HepG2 (cell line): ENCODE data around the gene RBP4. TPM values are rescaled to one million over a fixed set of nuclear protein-coding genes. Genes with fewer than 3 reads are reported as not detected.

Experiments used
- ATAC-seq: fragments of 200-7000 bp; cut with Tn5 transposase; 3 replicates; pipeline ENCODE4 v1.9.1; 2020; ENCODE audit warnings: mild to moderate bottlenecking, moderate library complexity
- BruUV-seq: library from RNA; stranded (reverse); fragments of 400-500 nt; replicated peaks from 2 replicates; lab custom pipeline; 2021; lab: Mats Ljungman, UMichigan
- CTCF ChIA-PET: fragments of 300-600 bp; formaldehyde crosslinking; extraction: SDS; loops from one replicate; lab custom pipeline; 2021; ENCODE audit warnings: low total read pairs, inconsistent platforms, low intra/inter-chr PET ratio; lab: Yijun Ruan, JAX
- POLR2A ChIA-PET: fragments of 350-600 bp; sonication (Branson Sonifier 250); formaldehyde crosslinking; loops from one replicate; lab custom pipeline; 2020; ENCODE audit warnings: antibody characterized with exemption, inconsistent platforms; lab: Yijun Ruan, JAX
- DNase-seq: peaks from one replicate; pipeline ENCODE4 v3.0.0-alpha.2; 2015; ENCODE audit warnings: low spot score
- FAIRE-seq: peaks from 3 replicates; lab custom pipeline; 2011; peaks lifted over from hg19 to GRCh38; lab: Jason Lieb, UNC
- H2AFZ ChIP-seq: one replicate; pipeline ENCODE4 v1.6.1; 2011; ENCODE audit warnings: low read length, inconsistent platforms
- H3K27ac ChIP-seq: fragments of 300-600 bp; 3 replicates; pipeline ENCODE4 v1.8.0; 2011; ENCODE audit warnings: mixed run types, mild to moderate bottlenecking, mixed read lengths, low read length, inconsistent platforms; ENCODE audit not compliant: insufficient read depth; ENCODE audit errors: extremely low read length
- H3K27me3 ChIP-seq, 2 experiments: fragments of 200-600 bp in 1 of 2; 2 replicates in 1 of 2; 3 replicates in 1 of 2; pipeline versions ENCODE4 v1.6.0 to v1.8.0; 2011; ENCODE audit warnings: low read length in 2 of 2, mild to moderate bottlenecking in 2 of 2, moderate library complexity in 2 of 2, inconsistent platforms in 1 of 2; ENCODE audit not compliant: insufficient read depth in 2 of 2, control insufficient read depth in 1 of 2
- H3K36me3 ChIP-seq, 2 experiments: fragments of 200-600 bp in 1 of 2; replicated peaks in 1 of 2; 2 replicates in 1 of 2; 3 replicates in 1 of 2; pipeline versions ENCODE4 v1.5.1 to v1.8.0; 2011; ENCODE audit warnings: low read length in 2 of 2, inconsistent platforms in 1 of 2; ENCODE audit not compliant: insufficient read depth in 2 of 2, control insufficient read depth in 1 of 2
- H3K4me1 ChIP-seq: 2 replicates; pipeline ENCODE4 v1.5.1; 2012; ENCODE audit warnings: low read length, inconsistent platforms; ENCODE audit not compliant: insufficient read depth
- H3K4me2 ChIP-seq: 2 replicates; pipeline ENCODE4 v1.6.0; 2011; ENCODE audit warnings: low read depth, low read length, inconsistent platforms
- H3K4me3 ChIP-seq, 3 experiments: fragments of 200-600 bp in 1 of 3; sonication (generic), shearing (Covaris generic) in 1 of 3; replicated peaks in 1 of 3; 2 replicates each; pipeline ENCODE4 v1.5.1; 2011 to 2016; ENCODE audit warnings: low read length in 3 of 3, inconsistent platforms in 2 of 3, low read depth in 2 of 3, mild to moderate bottlenecking in 2 of 3, control low read depth in 1 of 3, mixed read lengths in 1 of 3; ENCODE audit not compliant: insufficient read depth in 1 of 3
- H3K79me2 ChIP-seq: one replicate; pipeline ENCODE4 v1.6.1; 2011; ENCODE audit warnings: low read length, inconsistent platforms; ENCODE audit not compliant: insufficient read depth
- H3K9ac ChIP-seq: 2 replicates; pipeline ENCODE4 v1.6.0; 2011; ENCODE audit warnings: mild to moderate bottlenecking, low read depth, low read length, inconsistent platforms; ENCODE audit not compliant: insufficient read depth
- H3K9me3 ChIP-seq: 2 replicates; pipeline ENCODE4 v1.5.1; 2012; ENCODE audit warnings: mild to moderate bottlenecking, low read length
- H4K20me1 ChIP-seq: 2 replicates; pipeline ENCODE4 v1.6.0; 2011; ENCODE audit warnings: inconsistent platforms, mild to moderate bottlenecking, low read length, moderate library complexity; ENCODE audit not compliant: insufficient read depth
- BORCS8-MEF2B ChIP-seq: sonication (generic); formaldehyde crosslinking; IDR thresholded peaks from 2 replicates; pipeline ENCODE4 v1.8.0; 2022; ENCODE audit warnings: mild to moderate bottlenecking, missing genetic modification reagents
- EEA1 ChIP-seq: sonication (generic); formaldehyde crosslinking; IDR thresholded peaks from 2 replicates; pipeline ENCODE4 v1.5.1; 2020; ENCODE audit warnings: mild to moderate bottlenecking, missing genetic modification reagents, borderline replicate concordance
- ELK4 ChIP-seq: sonication (generic); formaldehyde crosslinking; IDR thresholded peaks from 2 replicates; pipeline ENCODE4 v1.9.0; 2021; ENCODE audit warnings: missing genetic modification reagents, borderline replicate concordance
- HMGXB4 ChIP-seq, 2 experiments: sonication (generic) in 1 of 2; formaldehyde crosslinking in 1 of 2; IDR thresholded peaks; 2 replicates each; pipeline versions ENCODE4 v1.4.0 to v1.6.1; 2018 to 2020; ENCODE audit warnings: missing genetic modification reagents in 2 of 2, borderline replicate concordance in 1 of 2, low read depth in 1 of 2, mild to moderate bottlenecking in 1 of 2, missing biosample characterization in 1 of 2
- MED1 ChIP-seq: sonication (generic); formaldehyde crosslinking; IDR thresholded peaks from 2 replicates; pipeline ENCODE4 v1.4.0; 2020; ENCODE audit warnings: missing genetic modification reagents
- NCOA5 ChIP-seq: sonication (generic); formaldehyde crosslinking; IDR thresholded peaks from 2 replicates; pipeline ENCODE4 v1.4.0; 2020; ENCODE audit warnings: missing genetic modification reagents
- PAF1 ChIP-seq: IDR thresholded peaks from 2 replicates; pipeline ENCODE4 v1.6.1; 2016; ENCODE audit warnings: missing genetic modification reagents, missing compliant biosample characterization
- REL ChIP-seq: sonication (generic); formaldehyde crosslinking; conservative IDR thresholded peaks from 2 replicates; pipeline ENCODE4 v1.8.0; 2022; ENCODE audit warnings: mild to moderate bottlenecking, missing genetic modification reagents, moderate library complexity
- SOX6 ChIP-seq, 2 experiments: fragments of 450-650 bp in 1 of 2; sonication (generic) in 1 of 2; formaldehyde crosslinking in 1 of 2; IDR thresholded peaks; 2 replicates each; pipeline versions ENCODE4 v1.4.0 to v1.6.1; 2017 to 2020; ENCODE audit warnings: antibody characterized with exemption in 1 of 2, mild to moderate bottlenecking in 1 of 2, missing genetic modification reagents in 1 of 2
- SP1 ChIP-seq, 2 experiments: fragments of 450-650 bp in 1 of 2; sonication (generic) in 1 of 2; formaldehyde crosslinking in 1 of 2; IDR thresholded peaks; 2 replicates each; pipeline versions ENCODE4 v1.4.0 to v1.6.1; 2016 to 2020; ENCODE audit warnings: missing genetic modification reagents in 1 of 2
- SPEN ChIP-seq: sonication (generic); formaldehyde crosslinking; IDR thresholded peaks from 2 replicates; pipeline ENCODE4 v1.5.1; 2020; ENCODE audit warnings: low read depth, mild to moderate bottlenecking, missing genetic modification reagents
- TFAP4 ChIP-seq: sonication (generic); IDR thresholded peaks from 2 replicates; pipeline ENCODE4 v1.6.1; 2016; ENCODE audit warnings: low read depth, borderline replicate concordance
- THAP7 ChIP-seq: sonication (generic); formaldehyde crosslinking; IDR thresholded peaks from 2 replicates; pipeline ENCODE4 v1.8.1; 2023; ENCODE audit warnings: mild to moderate bottlenecking, missing genetic modification reagents
- ZBTB25 ChIP-seq: IDR thresholded peaks from 2 replicates; pipeline ENCODE4 v1.6.1; 2018; ENCODE audit warnings: missing genetic modification reagents
- ZC3H13 ChIP-seq: sonication (generic); formaldehyde crosslinking; IDR thresholded peaks from 2 replicates; pipeline ENCODE4 v1.8.1; 2023; ENCODE audit warnings: mild to moderate bottlenecking, missing genetic modification reagents, moderate library complexity
- ZNF773 ChIP-seq: sonication (generic); formaldehyde crosslinking; IDR thresholded peaks from 2 replicates; pipeline ENCODE4 v1.4.0; 2020; ENCODE audit warnings: missing genetic modification reagents, borderline replicate concordance
- WGBS: methylation state at CpG from one replicate; pipeline ENCODE4 v1.1.6; 2017; ENCODE audit warnings: low lambda C conversion rate; 5-methylcytosine and 5-hydroxymethylcytosine counted together
- in situ Hi-C: cut with HindIII; loops from 2 replicates; pipeline ENCODE4 v1.10.0; 2017; ENCODE audit warnings: low pct_unique_long_range_greater_than_20kb; ENCODE audit not compliant: extremely low pct_ligation_motif_present
- intact Hi-C: fragments of 100-400 bp; cut with micrococcal nuclease; formaldehyde crosslinking; loops from one replicate; pipeline ENCODE4 v1.10.0; 2022; ENCODE audit not compliant: unreplicated experiment
- polyA plus RNA-seq, 8 experiments: library from polyadenylated mRNA; depleted of rRNA in 3 of 8; stranded (reverse) in 7 of 8; unstranded in 1 of 8; fragments of >200 nt; fragmentation: Illumina TruSeq in 4 of 8; extraction: Trizol in 4 of 8; gene quantifications; 2 replicates each; pipeline versions ENCODE4 v1.2.1 to v1.2.3, GENCODE V29; 2011 to 2016; ENCODE audit warnings: low read depth in 4 of 8, missing spikeins in 1 of 8, mixed read lengths in 1 of 8; ENCODE audit not compliant: insufficient read depth in 1 of 8
- total RNA-seq, 5 experiments: library from RNA; depleted of rRNA; stranded (reverse); fragments of >200 nt; fragmentation: Illumina TruSeq; extraction: Trizol; gene quantifications; 2 replicates each; pipeline ENCODE4 v1.2.3, GENCODE V29; 2016; ENCODE audit warnings: low read depth in 1 of 5

Gene RBP4
- total and polyA plus RNA-seq, 2 of the 13 experiments (the other 11 are each of a cell fraction or from before 2014, with no cell fraction given), result 642 to 931 TPM

GRCh38 chr10:93591065-93591808, 9.8 kb downstream of the RBP4 start (continued):
- TF ChIP-seq SOX6 (IDR thresholded peaks at IDR 0.05), result no peak
- TF ChIP-seq SOX6 (CRISPR knock-in tag; IDR thresholded peaks at IDR 0.05), result 0 out of 2 replicates have a peak, but pooled peaks have one; percentile 15
- peak; percentile 83; the same call in 1 of the 2 replicates for TF ChIP-seq PAF1
- TF ChIP-seq HMGXB4 (CRISPR knock-in tag; IDR thresholded peaks at IDR 0.05; ENCODE audit: borderline replicate concordance in 1 of 2, low read depth in 1 of 2), result no peak
- TF ChIP-seq REL (CRISPR knock-in tag), result no peak
- TF ChIP-seq ZC3H13 (CRISPR knock-in tag), result peak; percentile 25; the same call in 1 of the 2 replicates
- TF ChIP-seq SPEN, result no peak
- TF ChIP-seq ZBTB25, result no peak

GRCh38 chr10:93590638-93591037, 10.4 kb downstream of the RBP4 start:
- H2AFZ ChIP-seq, result no peak overlapping the region
- peaks cover 54% of the 10 kb centered on the region for H4K20me1 ChIP-seq
- 95% methylated on average over 7 of the region's 7 CpGs for WGBS
- ChIA-PET CTCF (no interaction called here), POLR2A (interaction anchor here (0.9 to 2.6 kb wide), 8 partner anchors 9 to 112 kb away, joined by 3 to 16 read pairs (median 4); partner anchors contain the start of gene FRA10AC1)
- peaks cover 28% of the 10 kb centered on the region for H3K4me1 ChIP-seq
- no peak overlapping the region for H3K9ac ChIP-seq
- no peak for FAIRE-seq
- H3K79me2 ChIP-seq, result no peaks in the 10 kb centered on the region
- no peak overlapping the region for H3K4me3 ChIP-seq
- ATAC-seq, result peak; percentile 16
- H3K4me2 ChIP-seq, result no peak overlapping the region
- BruUV-seq, result no TSS peak
- H3K27me3 ChIP-seq, result no peaks in the 10 kb centered on the region; a peak in 1 of 5 replicates
- H3K27ac ChIP-seq, result no peak overlapping the region
- intact Hi-C loops, result loop anchor here (10.0 kb wide), 1 partner anchor 46 kb away; no protein-coding TSS in a partner anchor
- no peaks in the 10 kb centered on the region for H3K9me3 ChIP-seq
- in situ Hi-C loops, result no loop called here
- no peak for DNase-seq
- H3K36me3 ChIP-seq, result peaks cover 16 to 36% of the 10 kb centered on the region in 2 experiments
- no peak for TF ChIP-seq TFAP4
- no peak for TF ChIP-seq EEA1 (CRISPR knock-in tag)
- TF ChIP-seq THAP7 (CRISPR knock-in tag), result no peak
- TF ChIP-seq NCOA5 (CRISPR knock-in tag), result peak; percentile 57; the same call in 1 of the 2 replicates
- no peak for TF ChIP-seq ELK4 (CRISPR knock-in tag)
- TF ChIP-seq MED1 (CRISPR knock-in tag), result 0 out of 2 replicates have a peak, but pooled peaks have one; percentile 14
- TF ChIP-seq SP1 (IDR thresholded peaks at IDR 0.05), result no peak
- no peak for TF ChIP-seq SP1 (CRISPR knock-in tag; IDR thresholded peaks at IDR 0.05)
- no peak for TF ChIP-seq ZNF773 (CRISPR knock-in tag)
- TF ChIP-seq BORCS8-MEF2B (CRISPR knock-in tag), result peak; percentile 11; the same call in 1 of the 2 replicates
